HEK293 (cell line): ENCODE measurements around the gene CPXM2.

Source experiments
- CTCF ChIA-PET: fragments of 350-600 bp; formaldehyde crosslinking; extraction: SDS; loops from one replicate; lab custom pipeline; 2021; ENCODE audit warnings: antibody characterized with exemption; lab: Yijun Ruan, JAX
- POLR2A ChIA-PET: fragments of 300-600 bp; formaldehyde crosslinking; extraction: SDS; loops from one replicate; lab custom pipeline; 2020; ENCODE audit warnings: antibody characterized with exemption, inconsistent platforms; lab: Yijun Ruan, JAX
- H3K27ac ChIP-seq: fragments of 200-500 bp; sonication (Bioruptor generic); 2 replicates; pipeline ENCODE4 v1.5.1; 2014; ENCODE audit warnings: low read depth, low read length, control low read depth, inconsistent platforms; ENCODE audit errors: extremely low read depth
- H3K36me3 ChIP-seq, 2 experiments: fragments of 200-500 bp in 1 of 2; sonication (Bioruptor generic) in 1 of 2; 1 replicate in 1 of 2; 2 replicates in 1 of 2; pipeline ENCODE4 v1.5.1; 2014 to 2017; ENCODE audit warnings: inconsistent platforms in 2 of 2, low read length in 2 of 2; ENCODE audit not compliant: control insufficient read depth in 2 of 2, insufficient read depth in 1 of 2
- H3K4me1 ChIP-seq: fragments of 200-500 bp; sonication (Bioruptor generic); 2 replicates; pipeline ENCODE4 v1.5.1; 2014; ENCODE audit warnings: mild to moderate bottlenecking, low read length, inconsistent platforms; ENCODE audit not compliant: control insufficient read depth, insufficient read depth
- H3K4me3 ChIP-seq: 2 replicates; pipeline ENCODE4 v1.5.1; 2011; ENCODE audit warnings: low read depth, mild to moderate bottlenecking, control low read depth, low read length, moderate library complexity
- H3K9me3 ChIP-seq: fragments of 200-500 bp; sonication (Bioruptor generic); 2 replicates; pipeline ENCODE4 v1.5.1; 2014; ENCODE audit warnings: low read depth, low read length, inconsistent platforms; ENCODE audit not compliant: control insufficient read depth, insufficient read depth
- HOXD13 ChIP-seq: sonication (generic); formaldehyde crosslinking; IDR thresholded peaks from 2 replicates; pipeline ENCODE4 v1.8.0; 2022; ENCODE audit warnings: missing genetic modification reagents, borderline replicate concordance
- KLF9 ChIP-seq: fragments of 450-650 bp; formaldehyde crosslinking; IDR thresholded peaks from 2 replicates; pipeline ENCODE4 v1.5.1; 2016; ENCODE audit warnings: missing biosample characterization, missing genetic modification characterization, low read depth
- PBX3 ChIP-seq: sonication (generic); formaldehyde crosslinking; IDR thresholded peaks from 2 replicates; pipeline ENCODE4 v1.8.1; 2022; ENCODE audit warnings: mild to moderate bottlenecking, moderate library complexity, missing genetic modification reagents
- PRDM1 ChIP-seq: fragments of 450-650 bp; formaldehyde crosslinking; IDR thresholded peaks from 2 replicates; pipeline ENCODE4; 2016; ENCODE audit warnings: missing biosample characterization, missing genetic modification characterization
- ZBTB8A ChIP-seq: fragments of 450-650 bp; formaldehyde crosslinking; IDR thresholded peaks from 2 replicates; pipeline ENCODE4 v1.5.1; 2016; ENCODE audit warnings: missing biosample characterization, missing genetic modification characterization
- ZFP41 ChIP-seq: fragments of 450-650 bp; formaldehyde crosslinking; IDR thresholded peaks from 2 replicates; pipeline ENCODE4 v1.5.1; 2016; ENCODE audit warnings: missing biosample characterization, missing genetic modification characterization, borderline replicate concordance
- ZNF155 ChIP-seq: fragments of 450-650 bp; formaldehyde crosslinking; IDR thresholded peaks from 2 replicates; pipeline ENCODE4 v1.5.1; 2016; ENCODE audit warnings: missing biosample characterization, missing genetic modification characterization
- ZNF423 ChIP-seq: fragments of 450-650 bp; formaldehyde crosslinking; IDR thresholded peaks from 2 replicates; pipeline ENCODE4 v1.5.1; 2016; ENCODE audit warnings: missing biosample characterization, missing genetic modification characterization
- ZNF544 ChIP-seq: fragments of 450-650 bp; formaldehyde crosslinking; IDR thresholded peaks from 2 replicates; pipeline ENCODE4 v1.5.0; 2017; ENCODE audit warnings: missing biosample characterization, missing genetic modification characterization
- ZNF670 ChIP-seq: fragments of 450-650 bp; formaldehyde crosslinking; IDR thresholded peaks from 2 replicates; pipeline ENCODE4 v1.5.1; 2016; ENCODE audit warnings: missing biosample characterization, missing genetic modification characterization, low read depth
- ZNF791 ChIP-seq: fragments of 450-650 bp; formaldehyde crosslinking; IDR thresholded peaks from 2 replicates; pipeline ENCODE4 v1.5.1; 2016; ENCODE audit warnings: missing biosample characterization, missing genetic modification characterization
- ZSCAN23 ChIP-seq: fragments of 450-650 bp; formaldehyde crosslinking; IDR thresholded peaks from 2 replicates; pipeline ENCODE4 v1.5.1; 2016; ENCODE audit warnings: missing biosample characterization, missing genetic modification characterization
- TF ChIP-seq, protein P1 (sequence below): fragments of 450-650 bp; formaldehyde crosslinking; IDR thresholded peaks from 2 replicates; pipeline ENCODE4 v1.5.1; 2016; ENCODE audit warnings: missing biosample characterization, missing genetic modification characterization
- TF ChIP-seq, protein P2 (sequence below): fragments of 450-650 bp; formaldehyde crosslinking; IDR thresholded peaks from 2 replicates; pipeline ENCODE4 v1.5.1; 2017; ENCODE audit warnings: missing biosample characterization, missing genetic modification characterization
- TF ChIP-seq, protein P3 (sequence below): fragments of 450-650 bp; formaldehyde crosslinking; IDR thresholded peaks from 2 replicates; pipeline ENCODE4 v1.5.1; 2017; ENCODE audit warnings: missing biosample characterization, missing genetic modification characterization

Gene CPXM2

GRCh38 chr10:123804716-123805115 is 86.9 kb downstream of the CPXM2 start:
- no peak overlapping the region for H3K27ac ChIP-seq
- CTCF ChIA-PET = no interaction called here
- POLR2A ChIA-PET = no interaction called here

GRCh38 chr10:123800821-123801220 is 90.8 kb downstream of the CPXM2 start:
- H3K4me3 ChIP-seq = no peak overlapping the region
- ChIA-PET POLR2A (no interaction called here), CTCF (no interaction called here)

More at GRCh38 chr10:123804716-123805115, 86.9 kb downstream of the CPXM2 start:
- TF ChIP-seq ZNF423 (no peak), ZNF791 (tag by site-specific recombination) (no peak)
- no peaks in the 10 kb centered on the region for H3K36me3 ChIP-seq
- no peaks in the 10 kb centered on the region for H3K4me1 ChIP-seq
- H3K4me3 ChIP-seq = no peak overlapping the region
- no peaks in the 10 kb centered on the region for H3K9me3 ChIP-seq

GRCh38 chr10:123800289-123800688 is 91.3 kb downstream of the CPXM2 start:
- ChIA-PET CTCF (no interaction called here), POLR2A (no interaction called here)
- H3K36me3 ChIP-seq = no peaks in the 10 kb centered on the region
- no peaks in the 10 kb centered on the region for H3K4me1 ChIP-seq
- no peaks in the 10 kb centered on the region for H3K9me3 ChIP-seq
- H3K27ac ChIP-seq = no peak overlapping the region
- no peak for TF ChIP-seq ZFP41 (tag by site-specific recombination)
- TF ChIP-seq, protein P1, sequence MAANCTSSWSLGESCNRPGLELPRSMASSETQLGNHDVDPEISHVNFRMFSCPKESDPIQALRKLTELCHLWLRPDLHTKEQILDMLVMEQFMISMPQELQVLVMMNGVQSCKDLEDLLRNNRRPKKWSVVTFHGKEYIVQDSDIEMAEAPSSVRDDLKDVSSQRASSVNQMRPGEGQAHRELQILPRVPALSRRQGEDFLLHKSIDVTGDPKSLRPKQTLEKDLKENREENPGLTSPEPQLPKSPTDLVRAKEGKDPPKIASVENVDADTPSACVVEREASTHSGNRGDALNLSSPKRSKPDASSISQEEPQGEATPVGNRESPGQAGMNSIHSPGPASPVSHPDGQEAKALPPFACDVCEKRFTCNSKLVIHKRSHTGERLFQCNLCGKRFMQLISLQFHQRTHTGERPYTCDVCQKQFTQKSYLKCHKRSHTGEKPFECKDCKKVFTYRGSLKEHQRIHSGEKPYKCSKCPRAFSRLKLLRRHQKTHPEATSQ = no peak
- TF ChIP-seq PBX3 = no peak
- TF ChIP-seq ZNF155 (tag by site-specific recombination) = no peak
- no peak for TF ChIP-seq ZBTB8A (tag by site-specific recombination)
- no peak for TF ChIP-seq KLF9
- TF ChIP-seq, protein P2, sequence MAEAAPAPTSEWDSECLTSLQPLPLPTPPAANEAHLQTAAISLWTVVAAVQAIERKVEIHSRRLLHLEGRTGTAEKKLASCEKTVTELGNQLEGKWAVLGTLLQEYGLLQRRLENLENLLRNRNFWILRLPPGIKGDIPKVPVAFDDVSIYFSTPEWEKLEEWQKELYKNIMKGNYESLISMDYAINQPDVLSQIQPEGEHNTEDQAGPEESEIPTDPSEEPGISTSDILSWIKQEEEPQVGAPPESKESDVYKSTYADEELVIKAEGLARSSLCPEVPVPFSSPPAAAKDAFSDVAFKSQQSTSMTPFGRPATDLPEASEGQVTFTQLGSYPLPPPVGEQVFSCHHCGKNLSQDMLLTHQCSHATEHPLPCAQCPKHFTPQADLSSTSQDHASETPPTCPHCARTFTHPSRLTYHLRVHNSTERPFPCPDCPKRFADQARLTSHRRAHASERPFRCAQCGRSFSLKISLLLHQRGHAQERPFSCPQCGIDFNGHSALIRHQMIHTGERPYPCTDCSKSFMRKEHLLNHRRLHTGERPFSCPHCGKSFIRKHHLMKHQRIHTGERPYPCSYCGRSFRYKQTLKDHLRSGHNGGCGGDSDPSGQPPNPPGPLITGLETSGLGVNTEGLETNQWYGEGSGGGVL (tag by site-specific recombination) = no peak
- H3K4me3 ChIP-seq = no peak overlapping the region

More at GRCh38 chr10:123800821-123801220, 90.8 kb downstream of the CPXM2 start:
- TF ChIP-seq ZNF670 (tag by site-specific recombination) (no peak), HOXD13 (CRISPR knock-in tag) (no peak), ZNF544 (tag by site-specific recombination) (no peak), PRDM1 (tag by site-specific recombination) (no peak), ZSCAN23 (tag by site-specific recombination) (no peak)
- TF ChIP-seq, protein P3, sequence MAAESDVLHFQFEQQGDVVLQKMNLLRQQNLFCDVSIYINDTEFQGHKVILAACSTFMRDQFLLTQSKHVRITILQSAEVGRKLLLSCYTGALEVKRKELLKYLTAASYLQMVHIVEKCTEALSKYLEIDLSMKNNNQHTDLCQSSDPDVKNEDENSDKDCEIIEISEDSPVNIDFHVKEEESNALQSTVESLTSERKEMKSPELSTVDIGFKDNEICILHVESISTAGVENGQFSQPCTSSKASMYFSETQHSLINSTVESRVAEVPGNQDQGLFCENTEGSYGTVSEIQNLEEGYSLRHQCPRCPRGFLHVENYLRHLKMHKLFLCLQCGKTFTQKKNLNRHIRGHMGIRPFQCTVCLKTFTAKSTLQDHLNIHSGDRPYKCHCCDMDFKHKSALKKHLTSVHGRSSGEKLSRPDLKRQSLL (tag by site-specific recombination) = no peak
- Histone ChIP-seq H3K4me1 (no peaks in the 10 kb centered on the region), H3K27ac (no peak overlapping the region), H3K36me3 (no peaks in the 10 kb centered on the region), H3K9me3 (no peaks in the 10 kb centered on the region)
